Left colon (tissue), 2 donors: ENCODE results near the gene NEURL1. TPM values are rescaled to one million over a fixed set of nuclear protein-coding genes. Genes with fewer than 3 reads are reported as not detected.

Source experiments
- ATAC-seq: fragments of 200-7000 bp; cut with Tn5 transposase; one replicate; pipeline ENCODE4 v1.9.1; 2020; ENCODE audit warnings: mild to moderate bottlenecking, moderate library complexity
- DNase-seq, 2 donors: peaks; one replicate each; pipeline ENCODE4 v3.0.0-alpha.2; 2020
- intact Hi-C, 2 donors: fragments of 100-400 bp; cut with DNase I in 1 of 2; cut with micrococcal nuclease in 1 of 2; formaldehyde crosslinking; loops; one replicate each; pipeline versions ENCODE4 v1.11.2 to v1.14.0; 2022; cut with DNase I, micrococcal nuclease
- total RNA-seq, 2 donors: library from RNA; stranded (reverse); fragmentation: NEBNext Ultra II Directional; extraction: Animal tissue kit (Norgen Biotek cat#: 25700); gene quantifications; one replicate each; pipeline ENCODE4 v1.2.1, GENCODE V29; 2021
- donor health status: DM: no; HTN: no; CAD: no.
- donor health status: DM: yes; HTN: yes; CAD: no.

The NEURL1 gene
- total RNA-seq, 2 donors from 2014 or later = 47.5 to 49.2 TPM

GRCh38 chr10:103641326-103641725 is 147.8 kb downstream of the NEURL1 start:
- intact Hi-C loops = no loop called here
- ATAC-seq (no peak), DNase-seq (no peak)

Other genes with a start within 250 kb of the NEURL1 start
- gene RPEL1, start 247.8 kb upstream of the NEURL1 start, total RNA-seq = not detected
- gene INA, start 216.6 kb upstream of the NEURL1 start, total RNA-seq = under 1 TPM; 0.18 to 0.78 TPM
- gene PCGF6, start 142.6 kb upstream of the NEURL1 start, total RNA-seq = 1 to 10 TPM; 6.5 to 6.7 TPM
- 1 to 10 TPM; 4.3 to 4.5 TPM for gene TAF5, start 125.7 kb upstream of the NEURL1 start, total RNA-seq
- 100 to 1,000 TPM; 480 to 668 TPM for gene ATP5MK, start 97.2 kb upstream of the NEURL1 start, total RNA-seq
- 10 to 100 TPM; 17.9 to 26.3 TPM for gene PDCD11, start 97.1 kb upstream of the NEURL1 start, total RNA-seq
- gene CALHM2, start 41.3 kb upstream of the NEURL1 start, total RNA-seq = 1 to 10 TPM; 4.5 to 10.0 TPM
- not detected for gene CALHM1, start 34.8 kb upstream of the NEURL1 start, total RNA-seq
- gene CALHM3, start 14.5 kb upstream of the NEURL1 start, total RNA-seq = not detected